Endothelial cell of umbilical vein (primary cell): ENCODE data around the gene SMIM20. TPM values are rescaled to one million over a fixed set of nuclear protein-coding genes. Genes with fewer than 3 reads are reported as not detected.

Experiments used
- BruUV-seq: library from RNA; stranded (reverse); fragments of 400-500 nt; replicated peaks from 2 replicates; lab custom pipeline; 2021; lab: Mats Ljungman, UMichigan
- CTCF ChIA-PET: fragments of 300-600, 350-600 bp; sonication (Branson Sonifier 250); formaldehyde crosslinking; loops from one replicate; lab custom pipeline; 2021; ENCODE audit warnings: antibody characterized with exemption, inconsistent platforms; lab: Charles Lee
- POLR2A ChIA-PET: fragments of 300-600, 350-600 bp; sonication (Branson Sonifier 250); formaldehyde crosslinking; loops from one replicate; lab custom pipeline; 2021; ENCODE audit warnings: antibody characterized with exemption, inconsistent platforms; lab: Charles Lee
- DNase-seq: peaks from one replicate; pipeline ENCODE4 v3.0.0-alpha.2; 2011; ENCODE audit warnings: low read depth, low spot score
- FAIRE-seq: peaks from 2 replicates; lab custom pipeline; 2011; peaks lifted over from hg19 to GRCh38; lab: Jason Lieb, UNC
- H2AFZ ChIP-seq: 2 replicates; pipeline ENCODE4 v1.6.0; 2012; ENCODE audit warnings: low read depth, low read length, control low read depth, inconsistent platforms
- H3K27ac ChIP-seq: 2 replicates; pipeline ENCODE4 v1.5.1; 2011; ENCODE audit warnings: low read depth, mild to moderate bottlenecking, control low read depth, low read length, moderate library complexity; ENCODE audit not compliant: insufficient read depth
- H3K27me3 ChIP-seq, 2 experiments: 2 replicates each; pipeline versions ENCODE4 v1.6.0 to v1.6.1; 2011; ENCODE audit warnings: low read length in 2 of 2, mixed read lengths in 1 of 2; ENCODE audit not compliant: control insufficient read depth in 2 of 2, insufficient read depth in 2 of 2
- H3K36me3 ChIP-seq, 2 experiments: 2 replicates in 1 of 2; 3 replicates in 1 of 2; pipeline ENCODE4 v1.5.1; 2011; ENCODE audit warnings: low read length in 2 of 2, mild to moderate bottlenecking in 1 of 2, moderate library complexity in 1 of 2; ENCODE audit not compliant: control insufficient read depth in 2 of 2, insufficient read depth in 2 of 2; ENCODE audit errors: extremely low read depth in 1 of 2
- H3K4me1 ChIP-seq: 3 replicates; pipeline ENCODE4 v1.5.1; 2011; ENCODE audit warnings: mild to moderate bottlenecking, low read length; ENCODE audit not compliant: control insufficient read depth, insufficient read depth; ENCODE audit errors: extremely low read depth
- H3K4me2 ChIP-seq: 2 replicates; pipeline ENCODE4 v1.6.1; 2011; ENCODE audit warnings: low read length, control low read depth, mixed read lengths; ENCODE audit not compliant: insufficient read depth
- H3K4me3 ChIP-seq, 3 experiments: fragments of 200-600 bp in 1 of 3; sonication (generic), shearing (Covaris generic) in 1 of 3; replicated peaks in 1 of 3; 2 replicates each; pipeline ENCODE4 v1.5.1; 2011 to 2016; ENCODE audit warnings: control low read depth in 3 of 3, low read length in 3 of 3, mild to moderate bottlenecking in 2 of 3, inconsistent platforms in 1 of 3, low read depth in 1 of 3, moderate library complexity in 1 of 3; ENCODE audit not compliant: insufficient read depth in 1 of 3
- H3K79me2 ChIP-seq: 2 replicates; pipeline ENCODE4 v1.6.0; 2012; ENCODE audit warnings: low read length, inconsistent platforms; ENCODE audit not compliant: control insufficient read depth, insufficient read depth
- H3K9ac ChIP-seq: replicated peaks from 2 replicates; pipeline ENCODE3; 2011; ENCODE audit warnings: low read length, control low read depth; ENCODE audit not compliant: insufficient read depth; ENCODE audit errors: extremely low read depth
- H3K9me1 ChIP-seq: replicated peaks from 3 replicates; pipeline ENCODE4 v1.6.0; 2011; ENCODE audit warnings: mild to moderate bottlenecking, low read length; ENCODE audit not compliant: control insufficient read depth, insufficient read depth; ENCODE audit errors: extremely low read depth
- H3K9me3 ChIP-seq: replicated peaks from 2 replicates; pipeline ENCODE4 v1.5.1; 2012; ENCODE audit warnings: low read length, inconsistent platforms; ENCODE audit not compliant: control insufficient read depth, insufficient read depth
- H4K20me1 ChIP-seq: replicated peaks from 2 replicates; pipeline ENCODE3; 2011; ENCODE audit warnings: mild to moderate bottlenecking, low read length; ENCODE audit not compliant: control insufficient read depth, insufficient read depth; ENCODE audit errors: extremely low read depth
- CTCF ChIP-seq, 2 donors: IDR thresholded peaks; 1 replicate in 1 of 2; 2 replicates in 1 of 2; pipeline ENCODE4 v1.5.1; 2011; ENCODE audit warnings: low read length in 2 of 2, mild to moderate bottlenecking in 2 of 2, moderate library complexity in 2 of 2, control low read depth in 1 of 2, inconsistent platforms in 1 of 2, low read depth in 1 of 2; ENCODE audit not compliant: insufficient read depth in 1 of 2; ENCODE audit errors: extremely low read depth in 1 of 2
- EZH2 ChIP-seq: IDR thresholded peaks from 2 replicates; pipeline ENCODE4 v1.6.1; 2012; ENCODE audit warnings: borderline replicate concordance, low read depth, mild to moderate bottlenecking, moderate library complexity, low read length, inconsistent platforms; ENCODE audit not compliant: severe bottlenecking
- FOS ChIP-seq: IDR thresholded peaks from 2 replicates; pipeline ENCODE4 v1.6.1; 2011; ENCODE audit warnings: mild to moderate bottlenecking, low read length, moderate library complexity, borderline replicate concordance; ENCODE audit not compliant: insufficient read depth
- GATA2 ChIP-seq: IDR thresholded peaks from 2 replicates; pipeline ENCODE4 v1.7.0; 2011; ENCODE audit warnings: low read depth, mild to moderate bottlenecking, moderate library complexity, mixed read lengths, low read length; ENCODE audit not compliant: insufficient read length, insufficient read depth
- JUN ChIP-seq: IDR thresholded peaks from 2 replicates; pipeline ENCODE4 v1.6.1; 2011; ENCODE audit warnings: borderline replicate concordance, low read depth; ENCODE audit not compliant: insufficient read length, insufficient read depth
- MYC ChIP-seq: IDR thresholded peaks from one replicate; pipeline ENCODE4 v1.6.1; 2011; ENCODE audit warnings: mild to moderate bottlenecking, low read depth, low read length
- POLR2A ChIP-seq: IDR thresholded peaks from 2 replicates; pipeline ENCODE4 v1.6.1; 2012; ENCODE audit warnings: low read depth, mild to moderate bottlenecking, control low read depth, low read length
- POLR2AphosphoS5 ChIP-seq: IDR thresholded peaks from 2 replicates; pipeline ENCODE4 v1.6.1; 2012; ENCODE audit warnings: low read depth, mild to moderate bottlenecking, control low read depth, low read length, moderate library complexity; ENCODE audit not compliant: insufficient read depth
- dilution Hi-C: fragments of 300-500 bp; cut with MboI; formaldehyde crosslinking; loops from one replicate; pipeline ENCODE4 v1.15.0; 2019; ENCODE audit warnings: low sequenced_read_pairs; ENCODE audit not compliant: extremely low pct_ligation_motif_present
- intact Hi-C: fragments of 100-400 bp; cut with micrococcal nuclease; formaldehyde crosslinking; loops from one replicate; pipeline ENCODE4 v1.10.0; 2022
- polyA plus RNA-seq, 4 experiments: library from polyadenylated mRNA; depleted of rRNA in 3 of 4; stranded (reverse) in 3 of 4; unstranded in 1 of 4; fragments of >200 nt; gene quantifications; 2 replicates each; pipeline versions ENCODE4 v1.2.1 to v1.2.3, GENCODE V29; 2011 to 2012; ENCODE audit warnings: missing spikeins in 1 of 4
- total RNA-seq: library from RNA; stranded (reverse); gene quantifications from 2 replicates; pipeline ENCODE4 v1.2.3, GENCODE V29; 2021
- TF ChIP-seq, protein P1 (sequence below): IDR thresholded peaks from 2 replicates; pipeline ENCODE4 v1.6.1; 2011; ENCODE audit not compliant: insufficient read depth, insufficient read length

Gene SMIM20
- total and polyA plus RNA-seq, 2 donors (not counting 3 experiments of a cell fraction or from before 2014, with no cell fraction given) = 10.2 to 19.2 TPM

GRCh38 chr4:25914670-25915352 is 791 bp downstream of the SMIM20 start:
- Histone ChIP-seq H3K9ac (no peak overlapping the region), H4K20me1 (no peaks in the 10 kb centered on the region), H3K9me1 (no peaks in the 10 kb centered on the region), H3K4me1 (peaks cover 10% of the 10 kb centered on the region), H3K4me2 (peak overlapping the region; percentile 77), H3K9me3 (no peaks in the 10 kb centered on the region), H3K4me3 (peak overlapping the region in 2 of 3 experiments; percentile 57 to 67), H2AFZ (peak overlapping the region; percentile 58), H3K27me3 (no peaks in the 10 kb centered on the region), H3K27ac (peak overlapping the region; percentile 58), H3K36me3 (no peaks in the 10 kb centered on the region), H3K79me2 (no peaks in the 10 kb centered on the region)
- dilution Hi-C loops (no loop called here), intact Hi-C loops (loop anchor here (1.0 to 5.0 kb wide), 2 partner anchors 56 to 458 kb away; no protein-coding TSS in a partner anchor)
- ChIA-PET POLR2A (no interaction called here), CTCF (no interaction called here)
- no peak for TF ChIP-seq POLR2AphosphoS5
- no peak for TF ChIP-seq MYC
- TF ChIP-seq JUN = no peak
- TF ChIP-seq, protein P1, sequence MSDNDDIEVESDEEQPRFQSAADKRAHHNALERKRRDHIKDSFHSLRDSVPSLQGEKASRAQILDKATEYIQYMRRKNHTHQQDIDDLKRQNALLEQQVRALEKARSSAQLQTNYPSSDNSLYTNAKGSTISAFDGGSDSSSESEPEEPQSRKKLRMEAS = no peak
- no peak for TF ChIP-seq POLR2A
- TF ChIP-seq EZH2 = no peak
- TF ChIP-seq GATA2 = no peak
- no peak for TF ChIP-seq FOS
- no peak for TF ChIP-seq CTCF (IDR thresholded peaks at IDR 0.05; ENCODE audit: extremely low read depth in 1 of 2, insufficient read depth in 1 of 2, low read depth in 1 of 2, low read length in 2 of 2)
- FAIRE-seq = no peak
- no peak for DNase-seq
- BruUV-seq = no TSS peak
